HPDE6-E6E7 (cell line): ENCODE data around the gene EPHB1.
"Not testable (repeated sequence)": the region's sequence is repeated elsewhere in the genome, so short reads cannot be mapped to it uniquely, and the experiment has no call there.

ENCODE experiments used
- DNase-seq: peaks from one replicate; pipeline ENCODE4 v3.0.0; 2011; ENCODE audit warnings: missing footprints; ENCODE audit errors: extremely low spot score

Gene EPHB1

GRCh38 chr3:135000465-135000864, 205.4 kb downstream of the EPHB1 start:
- no peak for DNase-seq

GRCh38 chr3:135005616-135006015, 210.6 kb downstream of the EPHB1 start:
- DNase-seq: not testable (repeated sequence)

GRCh38 chr3:135007607-135008006, 212.5 kb downstream of the EPHB1 start:
- no peak for DNase-seq

GRCh38 chr3:135008326-135008725, 213.3 kb downstream of the EPHB1 start:
- no peak for DNase-seq

GRCh38 chr3:135009014-135009413, 214.0 kb downstream of the EPHB1 start:
- DNase-seq: no peak

- no peak for DNase-seq
These were observed 217.0 kb downstream of the EPHB1 start for GRCh38 chr3:135012101-135012500.

- DNase-seq: no peak
These were observed 218.1 kb downstream of the EPHB1 start for GRCh38 chr3:135013206-135013605.

- DNase-seq: no peak
These were observed 219.5 kb downstream of the EPHB1 start for GRCh38 chr3:135014566-135014965.

- no peak for DNase-seq
These were observed 222.2 kb downstream of the EPHB1 start for GRCh38 chr3:135017003-135017893.

- DNase-seq: no peak
These were observed 223.3 kb downstream of the EPHB1 start for GRCh38 chr3:135018149-135018923.

GRCh38 chr3:135020181-135020580, 225.1 kb downstream of the EPHB1 start:
- DNase-seq: no peak

GRCh38 chr3:135023996-135024658, 229.1 kb downstream of the EPHB1 start:
- no peak for DNase-seq

- not testable (repeated sequence) for DNase-seq
These were observed 235.9 kb downstream of the EPHB1 start for GRCh38 chr3:135030768-135031615.

GRCh38 chr3:135033737-135034136, 238.7 kb downstream of the EPHB1 start:
- DNase-seq: no peak

- DNase-seq: no peak
These were observed 239.3 kb downstream of the EPHB1 start for GRCh38 chr3:135034291-135034768.

- no peak for DNase-seq
These were observed 239.9 kb downstream of the EPHB1 start for GRCh38 chr3:135034891-135035440.

GRCh38 chr3:135038186-135038585, 243.1 kb downstream of the EPHB1 start:
- DNase-seq: no peak

GRCh38 chr3:135039536-135039935, 244.5 kb downstream of the EPHB1 start:
- DNase-seq: not testable (repeated sequence)

GRCh38 chr3:135040321-135041240, 245.5 kb downstream of the EPHB1 start:
- no peak for DNase-seq

- no peak for DNase-seq
These were observed 246.5 kb downstream of the EPHB1 start for GRCh38 chr3:135041601-135042000.
